Activated naive CD4-positive, alpha-beta T cell treated with anti-CD3 and anti-CD28 coated beads for 36 hours (primary cell): Measurements from ENCODE around the gene ZSWIM2. TPM values are rescaled to one million over a fixed set of nuclear protein-coding genes. Genes with fewer than 3 reads are reported as not detected.

Experiments used
- CTCF ChIA-PET: fragments of 350-600 bp; sonication (Branson Sonifier 250); formaldehyde crosslinking; loops from one replicate; lab custom pipeline; 2021; ENCODE audit warnings: antibody characterized with exemption; lab: Charles Lee
- DNase-seq: peaks from one replicate; pipeline ENCODE4 v3.0.0-alpha.2; 2020
- H3K27ac Mint-ChIP-seq: one replicate; pipeline ENCODE4 v1.8.0; 2021; ENCODE audit warnings: mild to moderate bottlenecking, mixed read lengths
- H3K27me3 Mint-ChIP-seq: one replicate; pipeline ENCODE4 v1.8.0; 2021; ENCODE audit warnings: low read depth, mixed read lengths
- H3K36me3 Mint-ChIP-seq: one replicate; pipeline ENCODE4 v1.8.0; 2021; ENCODE audit warnings: low read depth, mixed read lengths
- H3K4me1 Mint-ChIP-seq: one replicate; pipeline ENCODE4 v1.8.0; 2021; ENCODE audit warnings: low read depth, mixed read lengths
- H3K4me3 Mint-ChIP-seq: one replicate; pipeline ENCODE4 v1.8.0; 2021; ENCODE audit warnings: mild to moderate bottlenecking, moderate library complexity, mixed read lengths
- H3K9me3 Mint-ChIP-seq: one replicate; pipeline ENCODE4 v1.8.0; 2021; ENCODE audit warnings: mixed read lengths
- intact Hi-C: fragments of 100-400 bp; cut with micrococcal nuclease; formaldehyde crosslinking; loops from one replicate; pipeline ENCODE4 v1.15.1; 2023
- total RNA-seq, 2 experiments: library from RNA; stranded (reverse); gene quantifications; one replicate each; pipeline ENCODE4 v1.2.3, GENCODE V29; 2021

The ZSWIM2 gene
- total RNA-seq, 2 experiments from 2014 or later = not detected

- H3K27me3 Mint-ChIP-seq = no peaks in the 10 kb centered on the region
- no peak overlapping the region for H3K4me3 Mint-ChIP-seq
- no peaks in the 10 kb centered on the region for H3K36me3 Mint-ChIP-seq
- no peaks in the 10 kb centered on the region for H3K4me1 Mint-ChIP-seq
- no peak for DNase-seq
- CTCF ChIA-PET = no interaction called here
- no peak overlapping the region for H3K27ac Mint-ChIP-seq
- peaks cover 10% of the 10 kb centered on the region for H3K9me3 Mint-ChIP-seq
- intact Hi-C loops = no loop called here
These were observed 30.3 kb upstream of the ZSWIM2 start for GRCh38 chr2:186879312-186879711.

- Mint-ChIP-seq H3K36me3 (no peaks in the 10 kb centered on the region), H3K4me1 (no peaks in the 10 kb centered on the region), H3K27ac (no peak overlapping the region), H3K9me3 (peaks cover 3% of the 10 kb centered on the region), H3K27me3 (no peaks in the 10 kb centered on the region), H3K4me3 (no peak overlapping the region)
- no peak for DNase-seq
- CTCF ChIA-PET = interaction anchor here (0.9 kb wide), 1 partner anchor 8 kb away, joined by 3 read pairs; no protein-coding TSS in a partner anchor
- intact Hi-C loops = no loop called here
These were observed 25.7 kb upstream of the ZSWIM2 start for GRCh38 chr2:186874713-186875112.

GRCh38 chr2:186871881-186872280 lies 22.9 kb upstream of the ZSWIM2 start:
- intact Hi-C loops = no loop called here
- H3K27ac Mint-ChIP-seq = no peak overlapping the region
- H3K4me1 Mint-ChIP-seq = no peaks in the 10 kb centered on the region
- CTCF ChIA-PET = no interaction called here
- H3K27me3 Mint-ChIP-seq = no peaks in the 10 kb centered on the region
- no peaks in the 10 kb centered on the region for H3K9me3 Mint-ChIP-seq
- no peak overlapping the region for H3K4me3 Mint-ChIP-seq
- H3K36me3 Mint-ChIP-seq = no peaks in the 10 kb centered on the region
- no peak for DNase-seq

- CTCF ChIA-PET = no interaction called here
- H3K9me3 Mint-ChIP-seq = no peaks in the 10 kb centered on the region
- no peak overlapping the region for H3K4me3 Mint-ChIP-seq
- peaks cover 2% of the 10 kb centered on the region for H3K27me3 Mint-ChIP-seq
- H3K4me1 Mint-ChIP-seq = no peaks in the 10 kb centered on the region
- DNase-seq = no peak
- intact Hi-C loops = no loop called here
- H3K36me3 Mint-ChIP-seq = no peaks in the 10 kb centered on the region
- no peak overlapping the region for H3K27ac Mint-ChIP-seq
These were observed 19.4 kb upstream of the ZSWIM2 start for GRCh38 chr2:186868344-186868743.

GRCh38 chr2:186862869-186863709 lies 14.1 kb upstream of the ZSWIM2 start:
- intact Hi-C loops = loop anchor here (1.0 to 2.0 kb wide), 2 partner anchors 590 to 717 kb away; no protein-coding TSS in a partner anchor
- no peaks in the 10 kb centered on the region for H3K36me3 Mint-ChIP-seq
- DNase-seq = no peak
- H3K4me1 Mint-ChIP-seq = no peaks in the 10 kb centered on the region
- H3K27me3 Mint-ChIP-seq = peaks cover 2% of the 10 kb centered on the region
- H3K27ac Mint-ChIP-seq = no peak overlapping the region
- H3K4me3 Mint-ChIP-seq = no peak overlapping the region
- CTCF ChIA-PET = interaction anchor here (0.5 to 0.8 kb wide), 5 partner anchors 10 to 637 kb away, joined by 3 to 5 read pairs (median 3); no protein-coding TSS in a partner anchor
- H3K9me3 Mint-ChIP-seq = no peaks in the 10 kb centered on the region

GRCh38 chr2:186855216-186855615 lies 6.2 kb upstream of the ZSWIM2 start:
- H3K27ac Mint-ChIP-seq = no peak overlapping the region
- no peak for DNase-seq
- intact Hi-C loops = no loop called here
- H3K4me3 Mint-ChIP-seq = no peak overlapping the region
- H3K9me3 Mint-ChIP-seq = peaks cover 5% of the 10 kb centered on the region
- CTCF ChIA-PET = no interaction called here
- peaks cover 5% of the 10 kb centered on the region for H3K27me3 Mint-ChIP-seq
- H3K36me3 Mint-ChIP-seq = no peaks in the 10 kb centered on the region
- H3K4me1 Mint-ChIP-seq = no peaks in the 10 kb centered on the region

- intact Hi-C loops = no loop called here
These were observed 5.0 kb upstream of the ZSWIM2 start for GRCh38 chr2:186853951-186854350.

GRCh38 chr2:186852508-186852907 lies 3.5 kb upstream of the ZSWIM2 start:
- Mint-ChIP-seq H3K4me1 (peaks cover 12% of the 10 kb centered on the region), H3K4me3 (no peak overlapping the region), H3K9me3 (peaks cover 5% of the 10 kb centered on the region), H3K36me3 (no peaks in the 10 kb centered on the region), H3K27ac (no peak overlapping the region), H3K27me3 (peaks cover 19% of the 10 kb centered on the region)
- CTCF ChIA-PET = no interaction called here
- intact Hi-C loops = no loop called here
- no peak for DNase-seq

More at GRCh38 chr2:186853951-186854350, 5.0 kb upstream of the ZSWIM2 start:
- Mint-ChIP-seq H3K4me1 (peaks cover 7% of the 10 kb centered on the region), H3K9me3 (peaks cover 5% of the 10 kb centered on the region), H3K36me3 (no peaks in the 10 kb centered on the region), H3K27me3 (peaks cover 15% of the 10 kb centered on the region), H3K27ac (no peak overlapping the region), H3K4me3 (no peak overlapping the region)
- CTCF ChIA-PET = no interaction called here
- DNase-seq = no peak

GRCh38 chr2:186842373-186842772 lies 6.6 kb downstream of the ZSWIM2 start:
- no peak for DNase-seq
- Mint-ChIP-seq H3K27ac (no peak overlapping the region), H3K4me1 (no peaks in the 10 kb centered on the region), H3K27me3 (peaks cover 5% of the 10 kb centered on the region), H3K4me3 (no peak overlapping the region), H3K36me3 (no peaks in the 10 kb centered on the region), H3K9me3 (no peaks in the 10 kb centered on the region)
- intact Hi-C loops = no loop called here
- CTCF ChIA-PET = no interaction called here

- Mint-ChIP-seq H3K9me3 (no peaks in the 10 kb centered on the region), H3K27ac (no peak overlapping the region), H3K4me3 (no peak overlapping the region), H3K27me3 (peaks cover 5% of the 10 kb centered on the region), H3K36me3 (no peaks in the 10 kb centered on the region), H3K4me1 (no peaks in the 10 kb centered on the region)
- CTCF ChIA-PET = no interaction called here
- DNase-seq = no peak
- intact Hi-C loops = no loop called here
These were observed 7.0 kb downstream of the ZSWIM2 start for GRCh38 chr2:186841940-186842339.

GRCh38 chr2:186835628-186836027 lies 13.3 kb downstream of the ZSWIM2 start:
- CTCF ChIA-PET = no interaction called here
- no peaks in the 10 kb centered on the region for H3K9me3 Mint-ChIP-seq
- H3K4me3 Mint-ChIP-seq = no peak overlapping the region
- H3K27me3 Mint-ChIP-seq = no peaks in the 10 kb centered on the region
- H3K27ac Mint-ChIP-seq = no peak overlapping the region
- DNase-seq = no peak
- H3K4me1 Mint-ChIP-seq = no peaks in the 10 kb centered on the region
- H3K36me3 Mint-ChIP-seq = no peaks in the 10 kb centered on the region
- intact Hi-C loops = no loop called here

- H3K27me3 Mint-ChIP-seq = no peaks in the 10 kb centered on the region
- CTCF ChIA-PET = no interaction called here
These were observed 21.0 kb downstream of the ZSWIM2 start for GRCh38 chr2:186827862-186828492.

GRCh38 chr2:186827411-186827810 lies 21.6 kb downstream of the ZSWIM2 start:
- no peaks in the 10 kb centered on the region for H3K36me3 Mint-ChIP-seq
- no peak overlapping the region for H3K4me3 Mint-ChIP-seq
- H3K27ac Mint-ChIP-seq = no peak overlapping the region
- intact Hi-C loops = no loop called here
- no peaks in the 10 kb centered on the region for H3K27me3 Mint-ChIP-seq
- H3K9me3 Mint-ChIP-seq = no peaks in the 10 kb centered on the region
- no peaks in the 10 kb centered on the region for H3K4me1 Mint-ChIP-seq
- DNase-seq = no peak
- CTCF ChIA-PET = no interaction called here

More at GRCh38 chr2:186827862-186828492, 21.0 kb downstream of the ZSWIM2 start:
- no peak for DNase-seq
- Mint-ChIP-seq H3K36me3 (no peaks in the 10 kb centered on the region), H3K9me3 (no peaks in the 10 kb centered on the region), H3K4me3 (no peak overlapping the region), H3K4me1 (no peaks in the 10 kb centered on the region), H3K27ac (no peak overlapping the region)
- intact Hi-C loops = no loop called here
